Measurements from ENCODE around the gene FOSB. TPM values are rescaled to one million over a fixed set of nuclear protein-coding genes. Genes with fewer than 3 reads are reported as not detected.
A peak's percentile ranks its signal among the peaks of the same experiment; 100 is the strongest.

Gene FOSB
- total and polyA plus RNA-seq, 2 donors (not counting 1 experiment from before 2014, with no cell fraction given): 2.8 to 24.9 TPM

DNA sequence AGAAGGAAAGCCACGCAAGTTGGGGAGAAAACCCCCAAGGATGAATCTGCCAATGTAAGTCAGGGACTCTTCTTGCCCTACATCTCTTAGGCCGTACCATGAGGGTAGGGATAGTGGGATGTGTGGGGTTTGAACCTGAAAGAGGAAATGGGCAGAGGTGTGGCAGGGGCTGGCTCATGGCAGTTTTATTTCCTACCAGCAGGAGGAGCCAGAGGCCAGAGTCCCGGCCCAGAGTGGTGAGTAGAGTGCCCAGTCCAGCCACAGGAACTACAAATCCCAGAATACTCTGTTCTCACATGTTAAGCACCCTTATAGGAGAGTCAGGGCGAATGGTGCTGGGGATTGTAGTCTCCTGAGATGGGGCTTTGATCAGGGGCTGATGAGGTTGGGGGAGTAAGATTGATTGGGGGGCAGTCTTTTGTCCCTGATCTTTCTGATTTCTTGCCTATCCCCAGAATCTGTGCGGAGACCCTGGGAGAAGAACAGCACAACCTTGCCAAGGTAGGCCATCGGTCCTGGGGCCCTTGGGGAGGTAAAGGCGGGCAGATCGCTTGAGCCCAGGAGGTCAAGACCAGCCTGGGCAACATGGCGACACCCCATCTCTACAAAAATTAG is 56.0 kb downstream of the FOSB start:
- no peak for TF ChIP-seq EZH2 (IDR thresholded peaks at IDR 0.05; ENCODE audit: low read length, missing control alignments)
- TF ChIP-seq, protein P1, sequence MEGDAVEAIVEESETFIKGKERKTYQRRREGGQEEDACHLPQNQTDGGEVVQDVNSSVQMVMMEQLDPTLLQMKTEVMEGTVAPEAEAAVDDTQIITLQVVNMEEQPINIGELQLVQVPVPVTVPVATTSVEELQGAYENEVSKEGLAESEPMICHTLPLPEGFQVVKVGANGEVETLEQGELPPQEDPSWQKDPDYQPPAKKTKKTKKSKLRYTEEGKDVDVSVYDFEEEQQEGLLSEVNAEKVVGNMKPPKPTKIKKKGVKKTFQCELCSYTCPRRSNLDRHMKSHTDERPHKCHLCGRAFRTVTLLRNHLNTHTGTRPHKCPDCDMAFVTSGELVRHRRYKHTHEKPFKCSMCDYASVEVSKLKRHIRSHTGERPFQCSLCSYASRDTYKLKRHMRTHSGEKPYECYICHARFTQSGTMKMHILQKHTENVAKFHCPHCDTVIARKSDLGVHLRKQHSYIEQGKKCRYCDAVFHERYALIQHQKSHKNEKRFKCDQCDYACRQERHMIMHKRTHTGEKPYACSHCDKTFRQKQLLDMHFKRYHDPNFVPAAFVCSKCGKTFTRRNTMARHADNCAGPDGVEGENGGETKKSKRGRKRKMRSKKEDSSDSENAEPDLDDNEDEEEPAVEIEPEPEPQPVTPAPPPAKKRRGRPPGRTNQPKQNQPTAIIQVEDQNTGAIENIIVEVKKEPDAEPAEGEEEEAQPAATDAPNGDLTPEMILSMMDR (conservative IDR thresholded peaks at IDR 0.05 in 1 of 2, IDR thresholded peaks at IDR 0.05 in 1 of 2; ENCODE audit: low read depth in 1 of 2, low read length in 2 of 2): peak; percentile 79 to 88
- peaks cover 6% of the 10 kb centered on the region for H3K4me1 ChIP-seq (ENCODE audit: control insufficient read depth, extremely low read depth, insufficient read depth, low read length)
- H3K27me3 ChIP-seq (ENCODE audit: control insufficient read depth, insufficient read depth, low read length): no peaks in the 10 kb centered on the region
- H3K4me2 ChIP-seq (ENCODE audit: extremely low read depth, insufficient read depth, low read length): no peak overlapping the region
- H3K36me3 ChIP-seq (ENCODE audit: control insufficient read depth, insufficient read depth, low read length): peaks cover 24% of the 10 kb centered on the region
- H2AFZ ChIP-seq (ENCODE audit: low read length): no peak overlapping the region
- no peak overlapping the region for H3K9ac ChIP-seq (ENCODE audit: insufficient read depth, low read length)
- no peak overlapping the region for H3K27ac ChIP-seq (ENCODE audit: insufficient read depth, low read length)
- no peaks in the 10 kb centered on the region for H4K20me1 ChIP-seq (ENCODE audit: control insufficient read depth, extremely low read depth, insufficient read depth, low read length)
- H3K79me2 ChIP-seq (ENCODE audit: control insufficient read depth, insufficient read depth, low read length): peaks cover 2% of the 10 kb centered on the region
- no peaks in the 10 kb centered on the region for H3K9me3 ChIP-seq (ENCODE audit: control insufficient read depth, insufficient read depth, low read depth, low read length)
- no peak overlapping the region for H3K4me3 ChIP-seq (replicated peaks in 1 of 4; ENCODE audit: control extremely low read depth in 1 of 4, insufficient read depth in 1 of 4, low read depth in 3 of 4, low read length in 4 of 4)
- DNase-seq (ENCODE audit: low read depth in 2 of 2): peak; percentile 62 to 91

DNA sequence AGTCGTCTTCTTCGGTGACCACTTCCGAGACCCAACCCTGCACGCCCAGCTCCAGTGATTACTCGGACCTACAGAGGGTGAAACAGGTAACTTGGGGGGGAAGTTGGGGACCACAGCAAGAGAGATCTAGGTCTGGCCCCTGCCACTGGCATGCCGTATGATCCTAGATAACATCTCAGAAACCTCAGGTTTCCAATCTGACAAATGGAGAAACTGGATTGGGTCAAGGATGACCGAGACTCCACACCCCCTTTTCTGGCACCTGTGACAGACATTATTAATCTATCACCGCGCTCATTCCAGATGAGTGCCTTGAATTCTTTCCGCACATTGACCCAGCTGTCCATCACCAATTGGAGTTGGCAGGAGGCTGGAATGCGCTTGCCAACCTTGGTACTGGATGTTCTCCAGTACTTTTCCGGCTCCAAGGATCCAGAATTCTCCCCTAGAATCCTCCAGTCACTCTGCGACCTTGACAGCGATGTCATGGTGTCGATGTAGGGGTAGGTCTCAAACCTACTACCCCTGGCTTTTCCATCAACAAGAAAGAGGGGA is 56.9 kb downstream of the FOSB start:
- Histone ChIP-seq H3K4me2 (ENCODE audit: extremely low read depth, insufficient read depth, low read length) (no peak overlapping the region), H3K9me3 (ENCODE audit: control insufficient read depth, insufficient read depth, low read depth, low read length) (no peaks in the 10 kb centered on the region), H3K4me3 (replicated peaks in 1 of 4; ENCODE audit: control extremely low read depth in 1 of 4, insufficient read depth in 1 of 4, low read depth in 3 of 4, low read length in 4 of 4) (no peak overlapping the region), H4K20me1 (ENCODE audit: control insufficient read depth, extremely low read depth, insufficient read depth, low read length) (no peaks in the 10 kb centered on the region), H3K9ac (ENCODE audit: insufficient read depth, low read length) (no peak overlapping the region), H3K27ac (ENCODE audit: insufficient read depth, low read length) (no peak overlapping the region), H3K36me3 (ENCODE audit: control insufficient read depth, insufficient read depth, low read length) (peaks cover 27% of the 10 kb centered on the region), H3K4me1 (ENCODE audit: control insufficient read depth, extremely low read depth, insufficient read depth, low read length) (peaks cover 6% of the 10 kb centered on the region), H3K27me3 (ENCODE audit: control insufficient read depth, insufficient read depth, low read length) (no peaks in the 10 kb centered on the region), H3K79me2 (ENCODE audit: control insufficient read depth, insufficient read depth, low read length) (peaks cover 2% of the 10 kb centered on the region), H2AFZ (ENCODE audit: low read length) (no peak overlapping the region)
- TF ChIP-seq EZH2 (IDR thresholded peaks at IDR 0.05; ENCODE audit: low read length, missing control alignments): no peak
- TF ChIP-seq, protein P1 (conservative IDR thresholded peaks at IDR 0.05 in 1 of 2, IDR thresholded peaks at IDR 0.05 in 1 of 2; ENCODE audit: low read depth in 1 of 2, low read length in 2 of 2): no peak
- no peak for DNase-seq (ENCODE audit: low read depth in 2 of 2)

Other genes with a start within 250 kb of the FOSB start
- gene EXOC3L2, start 222.6 kb upstream of the FOSB start, total RNA-seq: under 0.01 TPM in 1 of 2 replicates, not detected in the other
- gene EXOC3L2, start 222.6 kb upstream of the FOSB start, polyA plus RNA-seq: not detected in 2 replicates
- gene MARK4, start 216.7 kb upstream of the FOSB start, total RNA-seq: 7.4 and 8.9 TPM in 2 replicates
- 14.1 and 19.5 TPM in 2 replicates for gene MARK4, start 216.7 kb upstream of the FOSB start, polyA plus RNA-seq
- gene CKM, start 145.1 kb upstream of the FOSB start, total RNA-seq: not detected in 2 replicates
- 0.03 TPM in 1 of 2 replicates, not detected in the other for gene CKM, start 145.1 kb upstream of the FOSB start, polyA plus RNA-seq
- gene KLC3, start 127.2 kb upstream of the FOSB start, total RNA-seq: 0.17 TPM in 1 of 2 replicates, not detected in the other
- 0.09 TPM in 1 of 2 replicates, not detected in the other for gene KLC3, start 127.2 kb upstream of the FOSB start, polyA plus RNA-seq
- gene ERCC2, start 97.4 kb upstream of the FOSB start, total RNA-seq: 16.7 and 21.6 TPM in 2 replicates
- gene ERCC2, start 97.4 kb upstream of the FOSB start, polyA plus RNA-seq: 51.6 and 57.1 TPM in 2 replicates
- gene PPP1R13L, start 62.9 kb upstream of the FOSB start, total RNA-seq: 1.5 and 3.0 TPM in 2 replicates
- 1.2 and 5.8 TPM in 2 replicates for gene PPP1R13L, start 62.9 kb upstream of the FOSB start, polyA plus RNA-seq
- 3.6 and 5.4 TPM in 2 replicates for gene POLR1G, start 61.4 kb upstream of the FOSB start, total RNA-seq
- 4.7 and 5.3 TPM in 2 replicates for gene POLR1G, start 61.4 kb upstream of the FOSB start, polyA plus RNA-seq
- 81.1 and 81.4 TPM in 2 replicates for gene ERCC1, start 44.1 kb upstream of the FOSB start, total RNA-seq
- 49.3 and 69.6 TPM in 2 replicates for gene ERCC1, start 44.1 kb upstream of the FOSB start, polyA plus RNA-seq
- gene RTN2, start 29.1 kb downstream of the FOSB start, total RNA-seq: 5.1 and 7.9 TPM in 2 replicates
- 8.9 and 11.7 TPM in 2 replicates for gene RTN2, start 29.1 kb downstream of the FOSB start, polyA plus RNA-seq
- gene PPM1N, start 30.4 kb downstream of the FOSB start, total RNA-seq: 1.8 and 2.8 TPM in 2 replicates
- gene PPM1N, start 30.4 kb downstream of the FOSB start, polyA plus RNA-seq: 2.3 and 2.6 TPM in 2 replicates
- 33.1 and 40.3 TPM in 2 replicates for gene VASP, start 39.5 kb downstream of the FOSB start, total RNA-seq
- 62.3 and 67.9 TPM in 2 replicates for gene VASP, start 39.5 kb downstream of the FOSB start, polyA plus RNA-seq
- 3.1 and 3.8 TPM in 2 replicates for gene OPA3, start 116.8 kb downstream of the FOSB start, total RNA-seq
- 8.3 and 11.3 TPM in 2 replicates for gene OPA3, start 116.8 kb downstream of the FOSB start, polyA plus RNA-seq
- gene GPR4, start 134.2 kb downstream of the FOSB start, total RNA-seq: under 0.01 TPM in 1 of 2 replicates, not detected in the other
- 0.47 and 0.58 TPM in 2 replicates for gene GPR4, start 134.2 kb downstream of the FOSB start, polyA plus RNA-seq
- 34.7 and 69.9 TPM in 2 replicates for gene EML2, start 171.4 kb downstream of the FOSB start, total RNA-seq
- 11.0 and 11.2 TPM in 2 replicates for gene EML2, start 171.4 kb downstream of the FOSB start, polyA plus RNA-seq
- not detected in 2 replicates for gene GIPR, start 200.2 kb downstream of the FOSB start, total RNA-seq
- gene GIPR, start 200.2 kb downstream of the FOSB start, polyA plus RNA-seq: 0.05 and 0.25 TPM in 2 replicates
- 361 and 362 TPM in 2 replicates for gene SNRPD2, start 224.0 kb downstream of the FOSB start, total RNA-seq
- 440 and 635 TPM in 2 replicates for gene SNRPD2, start 224.0 kb downstream of the FOSB start, polyA plus RNA-seq
- gene QPCTL, start 224.7 kb downstream of the FOSB start, total RNA-seq: 4.9 and 9.4 TPM in 2 replicates
- 4.6 and 5.8 TPM in 2 replicates for gene QPCTL, start 224.7 kb downstream of the FOSB start, polyA plus RNA-seq

All from fibroblast of lung (primary cell).